GM18498 (cell line): ENCODE data around the gene NINJ2.

Experiments
- ATAC-seq: cut with Tn5 transposase; IDR thresholded peaks from one replicate; pipeline ENCODE4 v1.9.1; 2021; ENCODE audit warnings: mild to moderate bottlenecking, moderate library complexity; ENCODE audit not compliant: unreplicated experiment

The NINJ2 gene

GRCh38 chr12:674272-674781 lies 11.1 kb upstream of the NINJ2 start:
- peak; percentile 75 for ATAC-seq

- ATAC-seq = peak; percentile 7
These were observed 10.6 kb upstream of the NINJ2 start for GRCh38 chr12:673849-674248.

DNA sequence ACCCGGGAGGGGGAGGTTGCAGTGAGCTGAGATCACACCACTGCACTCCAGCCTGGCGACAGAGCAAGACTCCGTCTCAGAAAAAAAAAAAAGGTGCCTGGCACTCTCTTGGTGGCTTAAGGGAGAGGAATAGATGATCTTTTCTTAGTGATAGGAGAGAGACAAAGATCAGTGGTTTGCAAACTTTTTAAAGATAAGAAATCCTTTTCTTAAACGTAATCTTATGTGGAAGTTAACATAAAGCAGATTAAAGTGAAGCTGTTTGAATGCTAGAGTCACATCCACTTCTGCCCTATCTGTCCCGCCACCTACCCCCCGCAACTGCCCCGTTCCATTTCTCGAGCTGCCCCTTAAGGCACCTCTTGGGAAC lies 6.3 kb upstream of the NINJ2 start:
- no peak for ATAC-seq

DNA sequence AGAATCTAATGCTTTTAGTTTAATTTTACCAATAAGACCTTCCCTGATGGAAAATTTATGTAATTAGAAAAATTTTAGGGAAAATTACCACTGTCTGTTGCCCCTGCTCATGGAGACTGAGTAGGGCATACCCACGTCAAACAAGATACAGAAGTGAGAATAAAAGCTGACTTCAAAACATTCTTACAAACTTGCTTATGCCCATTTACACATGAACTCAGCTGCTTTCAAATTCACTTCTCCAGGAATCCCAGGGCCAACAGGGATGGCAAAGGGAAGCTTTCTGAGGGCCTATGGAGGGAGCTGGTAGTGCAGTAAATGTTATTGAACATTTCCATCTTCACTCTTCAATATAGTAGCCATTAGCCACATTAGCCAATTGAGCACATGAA lies 4.8 kb upstream of the NINJ2 start:
- ATAC-seq = no peak

- no peak for ATAC-seq
These were observed 3.6 kb upstream of the NINJ2 start for GRCh38 chr12:666766-667308.

GRCh38 chr12:666066-666465 lies 2.8 kb upstream of the NINJ2 start:
- ATAC-seq = no peak

- ATAC-seq = no peak
These were observed 1.5 kb upstream of the NINJ2 start for GRCh38 chr12:664779-665092.

- ATAC-seq = no peak
These were observed 982 bp upstream of the NINJ2 start for GRCh38 chr12:664075-664778.

DNA sequence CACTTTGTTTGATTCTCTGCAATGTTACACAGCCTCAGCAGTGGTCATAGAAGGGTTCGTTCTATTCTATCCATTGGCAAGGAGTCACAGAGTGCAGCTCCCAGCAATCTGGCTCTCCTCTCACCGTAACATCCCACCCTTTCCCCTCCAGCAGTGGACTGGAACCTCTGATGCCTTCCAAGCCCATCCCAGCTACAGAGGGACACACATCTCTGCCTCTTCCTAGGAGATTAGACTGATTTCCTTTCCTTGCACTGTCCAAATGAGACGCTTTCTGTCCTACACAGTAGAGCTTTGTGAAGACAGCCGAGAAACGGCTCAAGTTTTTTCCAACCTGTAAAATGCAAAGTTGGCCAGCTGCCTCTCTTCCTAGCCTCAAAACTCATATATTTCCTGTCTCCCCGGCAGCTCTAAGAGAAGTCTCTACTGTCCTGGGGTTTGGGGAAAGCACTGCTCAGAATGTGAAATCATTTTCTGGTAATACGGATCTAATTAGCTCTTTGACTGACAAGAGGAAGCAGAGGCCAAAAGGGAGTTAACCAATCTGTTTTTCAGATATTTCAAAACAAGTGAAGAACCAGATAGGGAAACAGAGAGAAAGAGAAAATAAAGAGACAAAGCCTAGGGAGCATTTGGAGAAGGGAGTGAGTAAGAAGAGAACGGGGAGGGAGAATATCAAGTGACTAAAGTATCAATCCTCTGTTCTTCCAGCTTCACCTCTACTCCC lies 516 bp downstream of the NINJ2 start:
- ATAC-seq = no peak

- ATAC-seq = no peak
These were observed 1.3 kb downstream of the NINJ2 start for GRCh38 chr12:661720-662486.

- peak; percentile 68 for ATAC-seq
These were observed 4.1 kb downstream of the NINJ2 start for GRCh38 chr12:659090-659683.

DNA sequence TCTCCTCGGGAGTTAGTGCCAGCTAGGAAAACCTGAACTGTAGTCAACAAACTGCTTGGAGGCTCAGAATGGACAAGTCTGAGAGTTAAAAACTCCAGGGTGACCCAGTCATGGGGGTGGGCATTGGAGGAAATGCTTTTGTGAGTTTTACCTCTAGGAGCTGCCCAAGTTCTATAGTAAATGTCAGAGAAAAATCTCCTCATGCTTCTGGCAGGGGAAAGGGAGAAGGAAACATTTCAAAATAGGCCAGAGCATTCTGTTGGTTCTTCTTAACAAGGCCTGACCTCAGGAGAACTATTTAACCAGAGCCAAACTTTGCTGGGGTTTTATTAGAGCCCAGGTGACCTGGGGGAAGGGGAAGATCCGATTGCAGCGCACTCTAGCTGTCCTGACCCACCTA lies 12.3 kb downstream of the NINJ2 start:
- no peak for ATAC-seq

GRCh38 chr12:647385-648085 lies 15.7 kb downstream of the NINJ2 start:
- ATAC-seq = no peak

DNA sequence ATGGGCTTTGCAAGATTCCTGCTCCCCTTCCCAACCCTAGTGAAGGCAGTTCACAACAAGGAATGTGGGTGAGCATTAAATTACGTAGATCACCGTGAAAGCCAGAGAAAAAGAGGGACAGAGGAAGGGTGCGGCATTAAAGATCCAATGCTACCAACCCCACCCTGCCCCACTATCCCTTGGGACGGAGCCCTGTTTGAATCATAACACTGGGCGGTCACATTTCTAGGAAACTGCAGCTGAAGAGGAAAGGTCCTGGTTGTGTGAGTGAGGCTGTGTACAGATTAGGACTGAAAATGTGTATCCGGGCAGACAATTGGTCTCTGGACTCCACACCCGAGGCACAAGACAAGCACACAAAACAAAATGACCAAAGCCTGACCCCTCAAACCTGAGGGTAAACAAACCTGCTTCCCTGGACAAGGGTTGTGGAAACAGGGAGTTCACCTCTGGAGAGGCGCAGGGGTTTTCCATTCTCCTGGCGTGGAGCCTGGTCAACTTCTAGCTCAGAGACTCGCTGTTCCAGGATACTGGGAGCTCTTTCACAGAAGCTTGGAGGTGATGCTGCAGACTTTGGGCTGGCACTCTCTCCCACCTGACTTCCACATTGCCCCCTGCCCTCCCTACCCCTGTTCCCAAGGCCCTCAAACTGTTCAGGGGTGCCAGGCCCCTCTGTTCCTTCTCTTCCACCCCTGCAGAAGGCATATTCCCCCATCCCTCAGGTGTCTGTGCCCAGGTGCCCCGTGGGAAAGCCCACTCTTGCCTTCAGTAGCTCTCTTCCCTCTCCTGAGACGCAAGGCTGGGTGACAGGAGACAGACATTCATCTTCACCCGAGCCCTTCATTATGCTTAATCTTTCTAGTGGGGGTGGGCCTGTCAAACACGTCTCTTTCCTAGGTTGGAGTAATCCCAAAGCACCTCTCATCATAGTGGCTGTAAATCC lies 16.5 kb downstream of the NINJ2 start:
- no peak for ATAC-seq

DNA sequence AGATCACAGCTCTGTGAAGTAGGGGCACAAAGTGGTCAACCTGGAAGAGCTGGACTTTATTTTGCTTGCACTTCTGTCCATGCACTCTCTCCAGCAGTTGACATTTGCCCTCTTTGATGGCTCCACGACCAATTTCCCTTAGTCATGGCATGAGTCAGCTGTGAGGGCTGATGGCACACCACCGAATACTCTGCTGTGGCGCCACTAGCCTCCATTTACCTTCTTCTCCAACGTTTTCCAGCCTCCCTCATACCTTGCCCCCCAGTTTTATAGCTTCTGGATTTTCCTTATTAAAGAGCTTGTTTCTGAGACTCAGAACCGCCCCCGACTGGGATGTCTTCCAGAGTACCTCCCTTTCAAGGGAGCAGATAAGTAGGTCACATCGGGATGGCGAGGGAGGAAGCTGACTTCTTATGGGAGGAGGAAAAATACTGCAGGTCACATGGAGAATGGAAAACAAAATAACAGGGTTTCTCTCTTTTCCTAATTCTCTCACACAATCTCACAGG lies 17.6 kb downstream of the NINJ2 start:
- no peak for ATAC-seq

DNA sequence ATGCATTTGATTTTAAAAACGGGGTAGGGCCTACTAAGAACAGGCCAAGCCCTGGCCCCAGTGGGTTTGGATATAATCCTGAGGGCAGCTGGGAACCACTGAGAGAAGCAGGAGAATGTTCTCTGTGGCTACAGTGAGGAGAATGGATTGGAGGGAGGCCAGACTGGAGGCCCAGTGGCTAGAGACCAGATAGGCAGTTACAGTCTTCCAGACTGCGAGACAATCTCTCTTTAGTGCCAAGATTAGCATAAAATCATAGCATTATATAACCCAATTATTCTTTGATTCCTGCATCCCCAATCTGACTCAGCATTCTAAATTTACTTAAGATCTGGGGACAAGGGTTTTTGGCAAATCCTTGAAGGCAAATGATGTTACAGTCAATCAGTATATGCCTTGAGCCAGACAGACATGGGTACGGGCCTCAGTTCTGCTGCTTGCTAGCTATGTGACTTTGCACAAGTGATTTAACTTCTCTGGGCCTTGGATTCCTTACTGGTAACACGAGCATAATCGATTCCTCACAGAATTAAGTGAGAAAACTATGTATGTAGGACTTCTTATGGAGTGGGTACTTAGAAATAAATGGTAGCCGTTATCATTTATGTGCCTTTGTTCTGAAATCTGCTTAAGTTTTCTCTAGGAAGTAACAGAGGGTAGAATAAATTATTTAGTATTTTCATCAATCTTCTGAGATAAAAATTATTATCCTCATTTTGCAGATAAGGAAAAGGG lies 18.3 kb downstream of the NINJ2 start:
- no peak for ATAC-seq

DNA sequence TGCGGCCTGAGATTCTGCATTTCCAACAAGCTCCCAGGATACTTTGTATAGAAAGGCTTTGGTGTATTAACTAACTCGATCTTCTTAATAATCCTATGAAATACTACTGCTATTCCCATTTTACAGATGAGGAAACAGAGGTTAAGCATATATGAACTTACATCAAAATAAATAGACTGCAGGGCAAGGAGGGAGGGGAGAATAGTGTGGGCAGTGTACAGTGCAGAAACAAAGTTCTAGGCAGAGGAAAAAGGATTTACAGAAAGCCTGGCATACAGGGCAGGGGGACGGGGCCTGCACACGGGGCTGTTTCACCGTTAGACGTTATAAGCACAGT lies 19.0 kb downstream of the NINJ2 start:
- ATAC-seq = no peak

- ATAC-seq = peak; percentile 9
These were observed 19.6 kb downstream of the NINJ2 start for GRCh38 chr12:643475-644302.
